GM20000 (cell line): ENCODE measurements around the gene LIPC.

Experiments
- DNase-seq: peaks from one replicate; pipeline ENCODE4 v3.0.0; 2012; ENCODE audit warnings: low spot score
- TF ChIP-seq, protein P1 (sequence below): IDR thresholded peaks from 2 replicates; pipeline ENCODE4 v1.5.1; 2012; ENCODE audit warnings: mild to moderate bottlenecking, control low read depth; ENCODE audit errors: extremely low read depth, missing control alignments

The LIPC gene

DNA sequence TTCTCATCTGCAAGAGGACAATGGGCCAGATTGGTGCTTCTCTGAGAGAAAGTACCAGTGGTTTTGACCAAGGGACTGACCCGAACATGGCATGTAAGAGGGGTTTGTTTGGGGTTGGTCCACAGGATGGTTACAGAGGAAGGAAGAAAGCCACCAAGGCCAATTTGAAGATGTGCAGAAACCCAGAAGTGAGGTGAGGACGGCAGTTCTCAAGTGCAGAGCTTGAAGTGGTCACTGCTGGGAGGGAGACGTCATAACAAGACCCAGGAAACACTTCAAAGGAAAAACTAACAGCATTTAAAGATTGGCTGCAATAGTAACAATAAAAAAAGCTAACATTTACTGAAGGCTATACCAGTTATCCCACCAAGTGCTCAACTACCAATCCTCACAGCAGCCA lies 29.1 kb downstream of the LIPC start:
- DNase-seq, result no peak
- TF ChIP-seq, protein P1, sequence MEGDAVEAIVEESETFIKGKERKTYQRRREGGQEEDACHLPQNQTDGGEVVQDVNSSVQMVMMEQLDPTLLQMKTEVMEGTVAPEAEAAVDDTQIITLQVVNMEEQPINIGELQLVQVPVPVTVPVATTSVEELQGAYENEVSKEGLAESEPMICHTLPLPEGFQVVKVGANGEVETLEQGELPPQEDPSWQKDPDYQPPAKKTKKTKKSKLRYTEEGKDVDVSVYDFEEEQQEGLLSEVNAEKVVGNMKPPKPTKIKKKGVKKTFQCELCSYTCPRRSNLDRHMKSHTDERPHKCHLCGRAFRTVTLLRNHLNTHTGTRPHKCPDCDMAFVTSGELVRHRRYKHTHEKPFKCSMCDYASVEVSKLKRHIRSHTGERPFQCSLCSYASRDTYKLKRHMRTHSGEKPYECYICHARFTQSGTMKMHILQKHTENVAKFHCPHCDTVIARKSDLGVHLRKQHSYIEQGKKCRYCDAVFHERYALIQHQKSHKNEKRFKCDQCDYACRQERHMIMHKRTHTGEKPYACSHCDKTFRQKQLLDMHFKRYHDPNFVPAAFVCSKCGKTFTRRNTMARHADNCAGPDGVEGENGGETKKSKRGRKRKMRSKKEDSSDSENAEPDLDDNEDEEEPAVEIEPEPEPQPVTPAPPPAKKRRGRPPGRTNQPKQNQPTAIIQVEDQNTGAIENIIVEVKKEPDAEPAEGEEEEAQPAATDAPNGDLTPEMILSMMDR, result no peak

GRCh38 chr15:58462547-58462946 lies 30.8 kb downstream of the LIPC start:
- no peak for DNase-seq
- TF ChIP-seq, protein P1, result no peak

DNA sequence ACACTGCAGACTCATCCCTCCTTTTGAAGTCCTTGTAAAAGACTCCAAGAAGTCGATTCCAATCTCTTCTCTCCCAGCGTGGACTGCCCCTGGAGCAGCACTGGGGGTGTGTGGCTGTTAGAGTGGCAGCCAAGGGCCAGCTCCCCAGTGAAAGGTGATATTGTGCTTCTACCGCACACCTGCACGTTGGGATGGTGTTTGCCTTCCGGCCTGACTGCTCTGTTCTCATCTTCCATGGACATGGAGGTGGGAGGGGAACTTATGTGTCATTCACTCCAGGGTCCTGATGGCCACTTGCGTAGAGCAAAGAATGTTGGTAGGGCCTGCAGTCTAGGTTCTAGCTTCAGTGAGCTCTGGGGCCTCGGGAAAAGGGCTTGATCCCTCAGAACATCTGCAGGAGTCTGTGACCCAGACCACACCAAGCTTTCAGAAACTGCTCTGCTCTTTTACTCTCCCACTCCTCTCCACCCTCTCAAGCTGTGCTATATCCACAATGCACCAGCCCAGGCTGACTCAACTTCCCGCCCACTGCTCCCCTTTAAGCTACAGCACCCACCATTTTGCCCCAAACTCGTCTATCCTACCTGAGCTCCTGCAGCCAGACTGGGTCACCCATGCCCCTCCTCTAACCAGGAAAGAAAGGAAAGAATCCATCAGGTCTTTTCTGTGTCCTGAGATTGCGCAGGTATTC lies 31.3 kb downstream of the LIPC start:
- no peak for DNase-seq
- TF ChIP-seq, protein P1, result no peak

DNA sequence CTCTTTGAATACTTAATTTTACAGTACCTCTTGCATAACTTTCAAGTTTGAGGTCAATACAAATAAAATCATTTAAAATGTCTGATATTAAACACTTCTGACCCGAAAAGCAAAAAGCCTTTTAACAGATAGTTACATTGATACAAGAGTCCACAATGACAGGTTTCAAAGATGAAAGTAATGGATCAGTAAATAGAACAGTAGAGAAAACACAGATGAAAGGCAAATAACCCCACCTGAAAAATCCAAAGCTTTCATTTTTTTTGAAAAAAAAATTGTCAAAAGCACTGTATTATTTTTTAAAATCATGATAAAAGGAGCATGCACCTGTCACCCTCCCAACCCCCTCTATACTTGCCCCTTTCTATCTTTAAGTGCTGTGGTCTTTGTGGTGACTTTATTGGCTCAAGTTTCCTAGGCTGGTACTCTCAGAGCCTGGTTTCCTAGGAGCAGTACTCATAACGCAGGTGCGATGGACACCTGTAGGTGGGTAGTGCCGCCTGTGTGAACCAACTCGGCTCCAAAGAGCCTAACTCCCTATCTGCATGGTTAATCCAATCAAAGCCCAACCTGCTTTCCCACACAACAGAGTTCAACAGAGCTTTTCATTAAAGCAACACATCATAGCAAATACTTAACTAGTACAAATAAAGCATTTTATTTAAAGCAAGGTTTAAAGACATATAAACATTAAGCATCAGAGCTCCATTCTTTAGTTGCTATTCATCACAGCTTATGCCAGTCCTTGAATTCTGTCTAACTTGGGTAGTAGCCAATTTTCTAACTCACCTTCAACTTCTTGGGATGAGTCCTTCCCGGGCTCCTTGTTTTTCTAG lies 32.2 kb downstream of the LIPC start:
- DNase-seq, result no peak
- TF ChIP-seq, protein P1, result no peak

GRCh38 chr15:58465070-58465469 lies 33.3 kb downstream of the LIPC start:
- TF ChIP-seq, protein P1, result no peak
- DNase-seq, result no peak

GRCh38 chr15:58465866-58466517 lies 34.2 kb downstream of the LIPC start:
- TF ChIP-seq, protein P1, result no peak
- DNase-seq, result no peak

DNA sequence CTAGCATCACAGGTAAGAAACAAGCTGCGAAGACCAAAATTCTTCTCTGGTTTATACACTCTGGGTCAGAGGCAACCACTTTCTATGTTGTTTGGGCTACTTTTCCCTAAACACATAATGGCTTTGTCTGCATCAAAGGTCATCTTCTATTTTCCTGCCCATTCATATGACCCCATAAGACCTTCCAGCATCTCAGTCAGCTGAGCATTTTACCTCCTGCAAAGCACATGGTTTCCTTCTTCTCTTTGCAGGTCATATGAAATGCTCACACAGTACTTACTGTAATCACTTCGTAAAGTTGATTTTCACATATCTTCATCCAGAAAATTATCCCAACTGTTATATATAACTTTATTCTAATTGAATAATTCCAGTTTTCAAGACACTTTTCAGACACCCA lies 34.8 kb downstream of the LIPC start:
- no peak for DNase-seq
- TF ChIP-seq, protein P1, result no peak
